GM18517 (cell line): Measurements from ENCODE around the gene ANKFY1.

ENCODE experiments used
- ATAC-seq: cut with Tn5 transposase; IDR thresholded peaks from one replicate; pipeline ENCODE4 v1.9.1; 2021; ENCODE audit warnings: mild to moderate bottlenecking, moderate library complexity; ENCODE audit not compliant: unreplicated experiment

Gene ANKFY1

DNA sequence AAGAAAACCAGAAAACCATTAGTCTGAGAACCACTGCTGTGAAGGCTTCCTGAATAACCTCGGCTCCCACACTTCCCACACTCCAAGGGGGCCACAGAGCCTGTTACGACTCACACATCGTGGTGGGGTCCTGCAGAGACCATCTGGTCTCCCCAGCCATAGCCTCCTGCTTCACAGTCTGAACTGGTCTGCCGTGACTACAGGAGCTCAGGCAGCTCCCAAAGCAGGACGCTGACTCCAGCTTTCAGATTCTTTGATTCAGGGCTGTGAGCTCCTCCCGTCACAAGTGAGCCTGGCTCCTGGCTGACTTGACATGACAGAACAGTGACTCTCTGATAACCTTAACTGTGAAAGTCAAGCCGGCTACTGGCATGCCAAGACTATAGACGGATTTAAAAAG, 83.0 kb downstream of the ANKFY1 start:
- ATAC-seq, result no peak

GRCh38 chr17:4179071-4179470, 84.7 kb downstream of the ANKFY1 start:
- no peak for ATAC-seq

DNA sequence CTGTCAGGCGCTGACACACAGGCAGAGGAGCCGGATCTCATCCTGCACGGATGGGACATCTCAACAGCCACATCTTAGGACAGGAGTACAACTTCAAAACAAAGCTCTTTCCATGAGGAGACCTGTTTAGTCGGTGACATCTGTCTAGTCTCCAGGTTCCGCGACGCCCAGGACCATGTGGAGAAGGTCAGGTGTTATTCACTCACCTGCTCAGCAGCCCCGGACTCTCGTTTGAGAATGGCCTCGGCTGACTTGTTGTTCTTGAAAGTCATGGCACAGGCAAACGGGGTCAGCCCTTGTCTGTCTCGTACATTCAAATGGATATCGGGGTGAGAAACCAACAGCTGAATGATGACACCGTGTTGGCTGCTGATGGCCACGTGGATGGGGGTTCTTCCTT, 85.1 kb downstream of the ANKFY1 start:
- ATAC-seq, result no peak

- no peak for ATAC-seq
Observed at GRCh38 chr17:4177806-4178205, 86.0 kb downstream of the ANKFY1 start.

- ATAC-seq, result no peak
Observed at GRCh38 chr17:4176808-4177472, 86.8 kb downstream of the ANKFY1 start.

DNA sequence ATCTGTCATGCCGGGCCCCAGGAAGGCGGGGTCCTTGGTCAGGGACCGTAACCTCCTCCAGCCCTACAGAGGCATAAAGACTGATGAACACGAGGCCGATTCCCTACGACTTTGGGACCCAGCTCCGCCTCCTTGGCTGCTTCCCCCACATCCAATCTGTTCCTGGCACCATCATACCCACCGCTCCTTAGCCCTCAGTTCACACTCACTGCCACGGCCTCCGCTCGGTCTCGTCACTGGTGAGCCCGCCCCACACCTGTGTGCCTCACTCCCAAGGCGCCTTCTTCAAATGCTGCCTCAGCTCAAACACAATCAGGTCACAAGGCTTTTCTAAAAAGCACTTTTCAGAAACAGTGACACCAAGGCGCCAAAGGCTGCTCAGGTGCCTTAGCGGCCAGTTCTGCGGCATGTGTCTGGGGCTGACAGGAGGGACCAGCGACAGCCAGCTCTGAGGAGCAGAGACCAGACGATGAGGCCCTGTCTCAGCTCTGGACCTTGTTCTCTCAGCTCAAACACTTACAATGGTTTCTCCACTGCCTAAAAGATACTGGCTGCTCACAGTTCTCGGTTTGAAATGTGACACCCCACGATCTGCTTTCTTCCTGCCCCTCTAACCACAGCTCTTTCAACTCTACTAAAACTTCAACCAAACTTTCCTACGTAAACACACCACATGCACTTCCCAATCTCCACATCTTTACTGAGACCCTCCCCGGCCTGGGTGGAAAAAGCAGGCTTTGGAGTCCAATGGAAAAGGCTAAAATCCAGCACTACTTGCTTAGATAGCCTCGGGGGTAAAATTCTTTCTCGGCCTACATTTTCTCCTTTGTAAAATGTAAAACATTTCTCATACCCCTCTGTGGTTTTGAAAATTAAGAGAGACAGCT, 87.6 kb downstream of the ANKFY1 start:
- ATAC-seq, result no peak

GRCh38 chr17:4174556-4174955, 89.2 kb downstream of the ANKFY1 start:
- no peak for ATAC-seq

DNA sequence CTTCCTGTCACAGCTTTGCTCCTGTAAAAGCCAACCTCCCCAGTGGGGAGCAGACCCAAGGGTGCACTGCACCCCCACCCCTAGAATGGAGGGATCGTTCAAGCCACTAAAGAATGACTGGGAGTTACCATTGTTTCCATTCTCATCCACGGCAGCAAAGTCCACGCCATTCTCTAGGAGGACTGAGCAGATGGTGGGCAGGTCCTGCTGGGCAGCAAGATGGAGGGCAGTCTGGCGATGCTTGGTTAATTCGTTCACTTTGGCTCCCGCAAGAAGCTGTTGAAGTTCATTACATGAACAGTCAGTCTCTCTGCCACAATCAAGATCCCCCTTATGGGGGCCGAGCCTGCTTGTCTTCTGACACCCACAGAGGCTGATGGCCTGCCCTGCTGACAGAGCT, 90.0 kb downstream of the ANKFY1 start:
- ATAC-seq, result no peak

DNA sequence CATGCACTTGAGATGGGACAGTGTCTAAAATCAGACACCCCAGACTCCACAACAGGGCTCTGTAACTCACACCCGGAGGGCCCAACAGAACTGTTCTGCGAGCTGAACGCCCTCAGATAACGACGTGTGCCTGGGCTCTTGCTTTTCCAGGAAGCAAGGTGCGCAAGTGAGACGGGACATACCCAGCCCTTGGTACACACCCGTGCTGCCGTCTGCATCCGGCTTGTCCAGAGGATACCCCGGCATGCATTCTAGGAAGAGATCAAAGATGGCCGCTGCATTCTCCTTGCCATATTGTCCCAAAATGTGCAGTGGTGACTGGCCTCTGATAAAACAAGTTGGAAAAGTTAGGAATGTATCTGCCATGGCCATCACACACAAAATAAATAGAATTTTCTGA, 91.4 kb downstream of the ANKFY1 start:
- no peak for ATAC-seq

DNA sequence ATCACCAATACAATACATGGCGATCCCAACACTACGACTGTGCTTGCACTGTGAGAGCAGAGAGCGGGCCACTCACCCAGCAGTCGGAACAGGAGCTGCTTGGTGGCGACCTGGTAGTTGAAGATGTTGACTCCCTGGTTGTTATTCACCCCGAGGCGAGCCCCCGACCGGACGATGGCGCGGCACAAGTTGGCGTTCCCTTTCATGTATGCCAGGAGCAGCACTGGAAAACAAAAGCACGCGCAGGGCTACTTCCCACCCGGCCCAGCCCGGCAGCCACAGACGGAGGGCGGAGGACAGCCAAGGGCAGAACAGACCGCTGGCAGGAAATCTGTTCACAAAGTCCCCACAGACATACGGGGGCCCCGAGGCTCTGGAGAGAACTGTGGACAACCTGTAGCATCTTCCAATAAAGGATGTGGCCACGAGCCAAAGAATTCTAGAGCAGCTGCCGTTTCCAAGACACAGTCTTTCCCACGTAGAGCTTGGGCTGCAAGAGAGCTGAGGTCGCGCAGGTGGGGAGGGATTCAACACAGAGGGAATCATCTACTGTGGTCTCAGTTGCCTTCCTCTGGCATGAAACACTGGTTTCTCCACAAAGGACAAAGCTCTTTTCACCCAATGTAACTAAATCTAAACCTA, 93.0 kb downstream of the ANKFY1 start:
- ATAC-seq, result no peak

DNA sequence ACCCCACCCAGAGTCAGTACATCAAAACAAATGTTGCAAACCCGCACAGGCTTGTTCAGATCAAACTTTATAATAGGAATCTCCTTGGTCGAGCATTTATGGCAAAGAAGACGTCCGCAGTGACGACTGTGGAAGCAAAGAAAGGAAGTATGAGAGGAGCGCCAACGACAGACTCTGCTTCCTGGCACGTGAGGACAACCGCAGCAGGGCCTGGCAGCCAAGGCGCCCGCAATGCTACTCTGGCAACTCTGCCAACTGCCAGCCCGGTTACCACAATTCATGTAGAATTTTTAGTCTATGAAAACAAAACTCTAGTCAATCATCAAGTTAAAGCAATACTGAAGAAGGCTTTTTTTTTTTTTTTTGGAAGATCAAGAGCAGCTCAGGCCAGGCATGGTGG, 96.0 kb downstream of the ANKFY1 start:
- no peak for ATAC-seq

- ATAC-seq, result no peak
Observed at GRCh38 chr17:4166419-4166818, 97.4 kb downstream of the ANKFY1 start.

- ATAC-seq, result no peak
Observed at GRCh38 chr17:4165301-4166010, 98.3 kb downstream of the ANKFY1 start.

DNA sequence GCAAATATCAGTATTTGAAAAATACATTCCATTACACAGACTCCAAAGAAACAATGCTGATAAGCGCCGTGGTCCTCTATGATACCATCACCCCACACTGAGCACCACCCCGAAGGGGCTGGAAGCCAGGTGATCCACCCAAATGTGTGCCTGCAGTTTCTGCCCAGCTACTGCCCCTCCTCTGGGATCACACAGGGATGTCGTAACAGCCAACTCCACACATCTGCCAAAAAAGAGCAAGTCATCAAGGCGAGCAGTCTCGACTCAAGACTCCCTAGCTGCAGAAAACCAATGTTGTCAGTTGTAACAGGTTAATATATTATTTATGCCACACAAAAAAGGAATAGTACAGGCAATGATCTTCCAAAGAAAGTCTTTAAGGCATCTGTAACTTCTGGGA, 99.8 kb downstream of the ANKFY1 start:
- ATAC-seq, result no peak

DNA sequence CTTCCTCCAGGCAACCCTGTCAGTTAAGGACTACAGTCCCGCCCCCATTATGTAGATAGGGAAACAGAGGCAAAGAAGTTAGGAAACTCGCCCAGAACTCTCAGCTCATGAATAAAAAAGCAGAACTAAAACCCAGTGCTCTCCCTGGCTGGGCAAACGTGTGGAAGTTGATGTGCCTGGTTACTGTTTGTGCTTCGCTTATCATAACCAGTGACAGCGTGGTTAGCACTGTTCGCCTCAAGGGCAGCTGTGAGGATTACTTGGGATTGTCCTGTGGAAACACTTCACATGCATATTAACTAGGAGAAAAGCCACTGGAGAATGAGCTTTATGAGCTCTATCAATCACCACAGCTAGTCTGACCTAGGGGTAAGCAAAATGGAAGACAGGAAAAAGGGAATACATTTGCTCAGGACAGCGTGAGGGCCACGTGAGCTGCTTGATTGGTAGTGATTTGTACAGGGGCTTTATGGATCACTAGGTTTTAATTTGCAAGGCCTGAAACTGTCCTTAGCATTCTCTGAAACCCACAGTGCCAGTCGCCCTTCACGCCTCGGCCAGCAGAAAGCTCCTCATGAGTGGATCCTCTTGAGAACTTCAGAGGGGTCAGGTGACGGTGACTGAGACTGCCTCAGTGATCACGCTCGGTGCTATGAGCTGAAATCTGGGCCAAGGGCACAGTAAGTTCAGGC, 100.9 kb downstream of the ANKFY1 start:
- ATAC-seq, result no peak

DNA sequence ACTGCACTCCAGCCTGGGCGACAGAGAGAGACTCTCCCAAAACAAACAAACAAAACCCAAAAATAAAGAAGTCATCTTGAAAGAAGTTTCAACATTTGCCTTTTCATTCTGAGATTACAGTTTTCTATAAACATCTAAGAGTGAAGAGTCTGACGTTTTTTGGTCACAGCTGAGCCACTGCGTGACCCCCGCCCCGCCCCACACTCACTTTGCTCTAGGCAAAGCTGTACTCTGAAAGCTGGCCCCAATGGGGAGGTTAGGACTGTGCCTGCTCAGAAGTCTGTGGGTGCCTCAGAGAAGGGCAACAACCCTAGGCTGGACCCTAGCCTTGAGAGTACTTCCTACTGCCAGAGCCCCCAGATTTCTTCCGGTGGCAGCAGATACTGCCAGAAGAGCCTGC, 101.5 kb downstream of the ANKFY1 start:
- ATAC-seq, result no peak

DNA sequence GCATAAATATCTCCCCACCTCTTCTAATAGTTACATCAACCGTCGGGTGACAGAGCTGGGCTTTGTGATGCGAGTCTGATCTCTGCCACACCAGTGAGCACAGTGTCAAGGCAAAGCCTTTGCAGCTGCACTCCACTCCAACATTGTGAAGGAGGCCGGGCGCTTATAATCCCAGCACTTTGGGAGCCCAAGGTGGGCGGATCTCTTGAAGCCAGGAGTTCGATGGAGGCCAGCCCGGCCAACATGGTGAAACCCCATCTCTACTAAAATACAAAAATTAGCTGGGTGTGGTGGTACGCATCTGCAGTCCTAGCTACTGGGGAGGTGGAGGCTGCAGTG, 101.8 kb downstream of the ANKFY1 start:
- ATAC-seq, result no peak

DNA sequence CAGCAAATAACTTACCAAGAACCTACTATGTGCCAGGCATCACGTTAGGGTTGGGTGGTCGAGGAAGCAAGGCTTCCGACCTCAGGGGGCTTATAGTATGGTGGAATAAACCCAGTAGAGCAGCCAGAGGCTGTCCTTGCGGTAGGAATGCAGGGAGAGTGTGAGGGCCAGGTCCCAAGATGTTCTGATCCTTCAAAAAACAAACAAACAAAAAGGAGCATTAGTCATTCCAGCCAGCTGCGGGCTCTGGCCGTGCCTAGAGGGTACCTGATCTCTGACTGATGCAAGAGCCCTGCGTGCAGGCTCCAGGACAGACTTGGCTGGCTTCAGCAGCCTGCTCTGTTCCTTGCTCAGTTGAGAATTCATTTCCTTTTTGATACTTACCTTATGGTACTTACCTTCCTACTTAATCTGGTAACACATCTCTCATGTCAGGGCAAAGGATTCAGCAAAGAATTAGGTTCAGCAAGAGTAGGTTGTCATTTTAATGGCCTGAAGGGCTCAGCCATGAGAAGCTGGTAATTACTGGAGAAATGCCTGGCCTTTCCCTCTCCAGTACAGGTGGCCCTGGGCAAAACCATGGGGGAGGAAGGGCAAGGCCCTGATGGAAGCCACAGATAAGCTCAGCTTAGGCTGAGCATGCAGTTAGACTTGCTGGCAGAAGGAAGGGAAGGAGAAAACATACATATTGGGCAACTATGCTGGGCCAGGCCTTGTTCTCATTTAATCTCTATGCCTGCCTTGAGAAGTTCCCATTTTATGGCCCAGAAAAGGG, 102.4 kb downstream of the ANKFY1 start:
- ATAC-seq, result no peak

DNA sequence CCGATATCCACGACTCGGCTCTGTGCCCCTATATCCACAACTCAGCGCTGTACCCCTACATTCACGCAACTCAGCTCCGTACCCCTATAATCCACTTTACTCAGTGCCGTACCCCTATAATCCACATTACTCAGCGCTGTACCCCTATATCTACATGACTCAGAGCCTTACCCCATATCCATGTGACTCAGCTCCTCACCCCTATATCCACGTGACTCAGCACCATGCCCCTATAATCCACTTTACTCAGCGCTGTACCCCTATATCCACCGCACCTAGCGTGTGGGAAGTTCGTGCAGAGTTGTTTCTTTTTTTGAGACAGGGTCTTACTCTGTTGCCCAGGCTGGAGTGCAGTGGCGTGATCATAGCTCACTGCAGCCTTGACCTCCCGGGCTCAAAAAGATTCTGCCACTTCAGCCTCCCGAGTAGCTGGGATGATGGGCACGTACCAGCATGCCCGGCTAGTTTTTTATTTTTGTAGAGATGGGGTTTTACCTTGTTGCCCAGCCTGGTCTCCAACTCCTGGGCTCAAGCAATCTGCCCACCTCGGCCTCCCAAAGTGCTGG, 103.4 kb downstream of the ANKFY1 start:
- no peak for ATAC-seq

DNA sequence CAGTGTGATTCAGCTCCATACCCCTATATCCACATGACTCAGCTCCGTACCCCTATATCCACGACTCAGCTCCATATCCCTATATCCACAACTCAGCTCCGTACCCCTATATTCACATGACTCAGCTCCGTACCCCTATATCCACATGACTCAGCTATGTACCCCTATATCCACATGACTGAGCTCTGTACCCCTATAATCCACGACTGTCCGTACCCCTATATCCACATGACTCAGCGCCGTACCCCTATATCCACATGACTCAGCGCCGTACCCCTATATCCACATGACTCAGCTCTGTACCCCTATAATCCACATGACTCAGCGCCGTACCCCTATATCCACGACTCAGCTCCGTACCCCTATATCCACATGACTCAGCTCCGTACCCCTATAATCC, 104.0 kb downstream of the ANKFY1 start:
- ATAC-seq, result no peak
